Breast epithelium (tissue), 4 donors: ENCODE data around the gene ABHD16A. TPM values are rescaled to one million over a fixed set of nuclear protein-coding genes. Genes with fewer than 3 reads are reported as not detected.

ENCODE experiments used
- DNase-seq, 2 donors: peaks; one replicate each; pipeline ENCODE4 v3.0.0-alpha.2; 2019; ENCODE audit warnings: low spot score in 2 of 2
- H3K27ac ChIP-seq, 2 donors: fragments of 200-600 bp; sonication (generic) in 1 of 2; one replicate each; pipeline ENCODE4 v1.5.1; 2016 to 2019; ENCODE audit warnings: mild to moderate bottlenecking in 1 of 2
- H3K27me3 ChIP-seq, 2 donors: fragments of 200-600 bp; sonication (generic) in 1 of 2; one replicate each; pipeline versions ENCODE4 v1.5.1 to v1.6.0; 2017 to 2019; ENCODE audit warnings: control low read depth in 1 of 2, mild to moderate bottlenecking in 1 of 2
- H3K36me3 ChIP-seq: fragments of 200-600 bp; one replicate; pipeline ENCODE4 v1.5.1; 2019
- H3K4me1 ChIP-seq, 2 donors: fragments of 200-600 bp; sonication (generic); one replicate each; pipeline ENCODE4 v1.5.1; 2016 to 2019; ENCODE audit warnings: control low read depth in 1 of 2
- H3K4me3 ChIP-seq, 3 donors: fragments of 200-600 bp; sonication (generic); 1 replicate in 2 of 3; 2 replicates in 1 of 3; pipeline ENCODE4 v1.5.1; 2016 to 2019; ENCODE audit warnings: mild to moderate bottlenecking in 3 of 3, moderate library complexity in 2 of 3
- H3K9me3 ChIP-seq, 2 donors: fragments of 200-600 bp; sonication (generic) in 1 of 2; one replicate each; pipeline ENCODE4 v1.5.1; 2016 to 2019; ENCODE audit warnings: control low read depth in 1 of 2
- CTCF ChIP-seq, 3 donors: fragments of 450-650 bp; IDR thresholded peaks; one replicate each; pipeline ENCODE4 v1.5.1; 2016 to 2017; ENCODE audit warnings: antibody characterized with exemption in 3 of 3, mild to moderate bottlenecking in 3 of 3, moderate library complexity in 3 of 3
- POLR2A ChIP-seq: fragments of 450-650 bp; IDR thresholded peaks from one replicate; pipeline ENCODE4 v1.6.1; 2016; ENCODE audit warnings: antibody characterized with exemption, mild to moderate bottlenecking, moderate library complexity
- POLR2AphosphoS5 ChIP-seq, 3 donors: sonication (generic); formaldehyde crosslinking; IDR thresholded peaks; one replicate each; pipeline ENCODE4 v1.6.1; 2017; ENCODE audit warnings: antibody characterized with exemption in 3 of 3
- intact Hi-C: fragments of 100-400 bp; cut with DNase I; formaldehyde crosslinking; loops from one replicate; pipeline ENCODE4 v1.15.1; 2023; ENCODE audit warnings: low total_unique reads
- total RNA-seq, 3 donors: library from RNA; depleted of rRNA; stranded (reverse); fragments of >200 nt; gene quantifications; one replicate each; pipeline ENCODE4 v1.1.0, GENCODE V29; 2016

ABHD16A gene
- total RNA-seq, 3 donors from 2014 or later, result 42.6 to 62.6 (median 50.5) TPM

- Histone ChIP-seq H3K9me3 (no peaks in the 10 kb centered on the region), H3K4me1 (peaks cover 14 to 35% of the 10 kb centered on the region in 2 donors), H3K27me3 (no peaks in the 10 kb centered on the region), H3K36me3 (no peaks in the 10 kb centered on the region), H3K4me3 (peak overlapping the region in 2 of 3 donors; percentile 7 to 42), H3K27ac (peak overlapping the region; percentile 95 to 96)
- intact Hi-C loops, result no loop called here
- DNase-seq, result peak; percentile 74 to 81
- TF ChIP-seq POLR2A (no peak), CTCF (IDR thresholded peaks at IDR 0.05) (peak in 2 of 3 donors; percentile 16 to 46), POLR2AphosphoS5 (IDR thresholded peaks at IDR 0.05) (no peak)
Observed at GRCh38 chr6:31737991-31738979, 35.2 kb upstream of the ABHD16A start.

GRCh38 chr6:31737315-31737990 is 34.3 kb upstream of the ABHD16A start:
- intact Hi-C loops, result no loop called here
- DNase-seq, result no peak
- Histone ChIP-seq H3K4me1 (peaks cover 14 to 35% of the 10 kb centered on the region in 2 donors), H3K9me3 (no peaks in the 10 kb centered on the region), H3K27ac (peak overlapping the region; percentile 95 to 96), H3K27me3 (no peaks in the 10 kb centered on the region), H3K4me3 (peak overlapping the region in 2 of 3 donors; percentile 7 to 75), H3K36me3 (no peaks in the 10 kb centered on the region)
- TF ChIP-seq POLR2A (no peak), CTCF (IDR thresholded peaks at IDR 0.05) (no peak), POLR2AphosphoS5 (IDR thresholded peaks at IDR 0.05) (no peak)

- peak overlapping the region; percentile 68 to 76 (median 75) for H3K4me3 ChIP-seq
- intact Hi-C loops, result no loop called here
- no peaks in the 10 kb centered on the region for H3K9me3 ChIP-seq
- no peaks in the 10 kb centered on the region for H3K36me3 ChIP-seq
- TF ChIP-seq POLR2A, result no peak
- no peak for TF ChIP-seq CTCF (IDR thresholded peaks at IDR 0.05)
- TF ChIP-seq POLR2AphosphoS5 (IDR thresholded peaks at IDR 0.05), result no peak
- no peaks in the 10 kb centered on the region for H3K27me3 ChIP-seq
- peaks cover 14 to 35% of the 10 kb centered on the region in 2 donors for H3K4me1 ChIP-seq
- H3K27ac ChIP-seq, result peak overlapping the region; percentile 95 to 96
- no peak for DNase-seq
Observed at GRCh38 chr6:31736768-31737314, 33.7 kb upstream of the ABHD16A start.

GRCh38 chr6:31736021-31736767 is 33.1 kb upstream of the ABHD16A start, which contains the start of gene CLIC1:
Gene CLIC1 (minus strand): TSS chr6:31736530. CDS start chr6:31736300, 230 bp downstream.
- Histone ChIP-seq H3K4me1 (peaks cover 14 to 35% of the 10 kb centered on the region in 2 donors), H3K9me3 (no peaks in the 10 kb centered on the region), H3K4me3 (peak within 1 kb of the TSS; percentile 68 to 76 (median 75)), H3K27ac (peak within 1 kb of the TSS; percentile 95 to 96), H3K27me3 (no peaks in the 10 kb centered on the region), H3K36me3 (no peaks in the 10 kb centered on the region)
- intact Hi-C loops, result no loop called here
- peak; percentile 88 to 91 for DNase-seq
- TF ChIP-seq POLR2A (peak; percentile 96), POLR2AphosphoS5 (IDR thresholded peaks at IDR 0.05) (peak; percentile 93 to 95 (median 94)), CTCF (IDR thresholded peaks at IDR 0.05) (peak in 1 of 3 donors; percentile 3)
